ENCODE data around the gene ZBTB17.

ZBTB17 gene

DNA sequence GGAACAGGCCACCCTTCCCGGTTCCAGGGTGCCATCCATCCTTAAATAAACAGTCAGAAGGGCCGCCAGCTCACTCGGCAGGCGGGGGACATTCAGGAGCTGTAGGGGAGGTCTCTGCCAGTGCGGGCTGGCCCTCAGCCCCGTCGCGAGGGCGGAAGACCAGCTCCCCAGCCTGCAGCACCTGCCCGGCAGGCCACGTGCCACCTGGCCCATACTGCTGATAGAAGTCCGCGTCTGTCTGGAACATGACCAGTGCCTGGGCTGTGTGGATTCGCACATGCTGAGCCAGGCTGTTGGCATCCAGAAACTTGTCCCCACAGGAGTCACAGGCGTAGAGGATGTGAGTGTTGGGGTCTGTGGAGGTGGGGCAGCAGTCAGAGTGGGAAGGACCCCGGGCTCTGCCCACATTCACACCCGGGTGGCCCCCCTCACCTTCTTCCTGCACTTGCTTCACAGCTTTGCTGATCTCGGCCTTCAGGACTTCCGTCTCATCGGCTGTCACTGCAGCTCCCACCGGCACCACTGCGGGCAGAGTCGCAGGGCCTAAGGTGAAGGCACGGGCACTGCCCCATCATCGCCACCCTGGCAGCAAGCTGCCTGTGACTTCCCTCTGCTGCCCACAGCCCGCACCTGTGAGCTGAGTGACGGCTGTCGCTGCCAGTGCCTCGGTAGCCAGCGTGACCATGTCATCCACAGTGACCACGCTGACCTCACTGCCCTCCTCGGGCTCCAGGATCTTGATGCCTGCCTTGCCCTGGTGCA is 33.8 kb downstream of the ZBTB17 start:
- Histone ChIP-seq H3K4me3 (replicated peaks; ENCODE audit: insufficient read depth, low read length) (no peak overlapping the region), H3K27me3 (ENCODE audit: insufficient read depth, poor library complexity, severe bottlenecking) (no peaks in the 10 kb centered on the region), H3K27ac (replicated peaks) (no peak overlapping the region)
- no peak for DNase-seq (ENCODE audit: low read depth in 1 of 2, low spot score in 1 of 2)
- TF ChIP-seq SPI1 (IDR thresholded peaks at IDR 0.05; ENCODE audit: borderline replicate concordance, low read depth) (no peak), GABPA (IDR thresholded peaks at IDR 0.05; ENCODE audit: low read depth) (no peak), POLR2AphosphoS5 (IDR thresholded peaks at IDR 0.05; ENCODE audit: low read depth) (no peak)
- TF ChIP-seq, protein P1, sequence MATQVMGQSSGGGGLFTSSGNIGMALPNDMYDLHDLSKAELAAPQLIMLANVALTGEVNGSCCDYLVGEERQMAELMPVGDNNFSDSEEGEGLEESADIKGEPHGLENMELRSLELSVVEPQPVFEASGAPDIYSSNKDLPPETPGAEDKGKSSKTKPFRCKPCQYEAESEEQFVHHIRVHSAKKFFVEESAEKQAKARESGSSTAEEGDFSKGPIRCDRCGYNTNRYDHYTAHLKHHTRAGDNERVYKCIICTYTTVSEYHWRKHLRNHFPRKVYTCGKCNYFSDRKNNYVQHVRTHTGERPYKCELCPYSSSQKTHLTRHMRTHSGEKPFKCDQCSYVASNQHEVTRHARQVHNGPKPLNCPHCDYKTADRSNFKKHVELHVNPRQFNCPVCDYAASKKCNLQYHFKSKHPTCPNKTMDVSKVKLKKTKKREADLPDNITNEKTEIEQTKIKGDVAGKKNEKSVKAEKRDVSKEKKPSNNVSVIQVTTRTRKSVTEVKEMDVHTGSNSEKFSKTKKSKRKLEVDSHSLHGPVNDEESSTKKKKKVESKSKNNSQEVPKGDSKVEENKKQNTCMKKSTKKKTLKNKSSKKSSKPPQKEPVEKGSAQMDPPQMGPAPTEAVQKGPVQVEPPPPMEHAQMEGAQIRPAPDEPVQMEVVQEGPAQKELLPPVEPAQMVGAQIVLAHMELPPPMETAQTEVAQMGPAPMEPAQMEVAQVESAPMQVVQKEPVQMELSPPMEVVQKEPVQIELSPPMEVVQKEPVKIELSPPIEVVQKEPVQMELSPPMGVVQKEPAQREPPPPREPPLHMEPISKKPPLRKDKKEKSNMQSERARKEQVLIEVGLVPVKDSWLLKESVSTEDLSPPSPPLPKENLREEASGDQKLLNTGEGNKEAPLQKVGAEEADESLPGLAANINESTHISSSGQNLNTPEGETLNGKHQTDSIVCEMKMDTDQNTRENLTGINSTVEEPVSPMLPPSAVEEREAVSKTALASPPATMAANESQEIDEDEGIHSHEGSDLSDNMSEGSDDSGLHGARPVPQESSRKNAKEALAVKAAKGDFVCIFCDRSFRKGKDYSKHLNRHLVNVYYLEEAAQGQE (IDR thresholded peaks at IDR 0.05; ENCODE audit: insufficient replicate concordance, low read depth): no peak
- TF ChIP-seq, protein P2, sequence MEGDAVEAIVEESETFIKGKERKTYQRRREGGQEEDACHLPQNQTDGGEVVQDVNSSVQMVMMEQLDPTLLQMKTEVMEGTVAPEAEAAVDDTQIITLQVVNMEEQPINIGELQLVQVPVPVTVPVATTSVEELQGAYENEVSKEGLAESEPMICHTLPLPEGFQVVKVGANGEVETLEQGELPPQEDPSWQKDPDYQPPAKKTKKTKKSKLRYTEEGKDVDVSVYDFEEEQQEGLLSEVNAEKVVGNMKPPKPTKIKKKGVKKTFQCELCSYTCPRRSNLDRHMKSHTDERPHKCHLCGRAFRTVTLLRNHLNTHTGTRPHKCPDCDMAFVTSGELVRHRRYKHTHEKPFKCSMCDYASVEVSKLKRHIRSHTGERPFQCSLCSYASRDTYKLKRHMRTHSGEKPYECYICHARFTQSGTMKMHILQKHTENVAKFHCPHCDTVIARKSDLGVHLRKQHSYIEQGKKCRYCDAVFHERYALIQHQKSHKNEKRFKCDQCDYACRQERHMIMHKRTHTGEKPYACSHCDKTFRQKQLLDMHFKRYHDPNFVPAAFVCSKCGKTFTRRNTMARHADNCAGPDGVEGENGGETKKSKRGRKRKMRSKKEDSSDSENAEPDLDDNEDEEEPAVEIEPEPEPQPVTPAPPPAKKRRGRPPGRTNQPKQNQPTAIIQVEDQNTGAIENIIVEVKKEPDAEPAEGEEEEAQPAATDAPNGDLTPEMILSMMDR (IDR thresholded peaks at IDR 0.05; ENCODE audit: insufficient read depth, low read length): no peak

DNA sequence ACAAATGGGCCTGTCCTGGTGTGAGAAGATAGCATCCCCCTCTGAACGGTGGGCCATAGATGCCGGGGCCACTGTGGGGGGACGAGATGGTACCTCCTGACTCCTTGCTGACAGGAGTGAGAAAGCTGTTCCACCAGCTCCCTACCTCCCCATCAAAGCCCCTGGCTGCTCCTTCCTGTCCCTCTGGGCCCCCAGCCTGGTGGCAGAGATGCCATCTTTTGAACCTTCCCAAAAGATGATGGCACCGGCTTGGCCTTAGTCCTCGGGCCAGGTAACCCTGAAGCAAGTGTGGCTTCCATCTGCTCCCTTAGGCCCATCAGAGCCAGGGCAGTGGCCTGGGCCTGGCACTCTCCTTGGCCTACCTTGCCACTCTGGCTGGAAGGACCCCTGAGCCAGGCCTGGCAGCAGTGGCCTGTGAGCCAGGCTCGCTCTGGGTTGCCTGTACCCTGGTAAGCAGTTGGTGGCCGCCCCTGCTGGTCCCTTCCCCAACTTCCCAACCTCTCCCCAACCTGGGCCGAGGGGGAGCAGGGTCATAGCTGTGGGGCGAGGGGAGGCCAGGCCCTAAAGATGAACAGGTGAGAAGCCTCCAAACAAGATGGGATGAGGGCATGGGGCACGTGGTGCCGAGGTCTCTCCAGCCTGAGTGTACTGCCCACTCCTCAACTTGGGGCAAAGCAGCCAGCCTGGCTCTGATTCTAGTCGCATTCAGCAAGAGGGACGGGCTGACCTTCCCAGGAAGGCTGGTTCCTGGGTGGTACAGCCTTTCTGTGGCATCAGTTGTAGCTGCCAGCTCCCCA is 34.7 kb downstream of the ZBTB17 start:
- no peak for DNase-seq (ENCODE audit: low read depth in 1 of 2, low spot score in 1 of 2)
- Histone ChIP-seq H3K27ac (replicated peaks) (no peak overlapping the region), H3K27me3 (ENCODE audit: insufficient read depth, poor library complexity, severe bottlenecking) (no peaks in the 10 kb centered on the region), H3K4me3 (replicated peaks; ENCODE audit: insufficient read depth, low read length) (no peak overlapping the region)
- TF ChIP-seq, protein P2 (IDR thresholded peaks at IDR 0.05; ENCODE audit: insufficient read depth, low read length): no peak
- TF ChIP-seq, protein P1 (IDR thresholded peaks at IDR 0.05; ENCODE audit: insufficient replicate concordance, low read depth): no peak
- TF ChIP-seq SPI1 (IDR thresholded peaks at IDR 0.05; ENCODE audit: borderline replicate concordance, low read depth) (no peak), GABPA (IDR thresholded peaks at IDR 0.05; ENCODE audit: low read depth) (no peak), POLR2AphosphoS5 (IDR thresholded peaks at IDR 0.05; ENCODE audit: low read depth) (no peak; the same call in 1 of the 2 replicates)

DNA sequence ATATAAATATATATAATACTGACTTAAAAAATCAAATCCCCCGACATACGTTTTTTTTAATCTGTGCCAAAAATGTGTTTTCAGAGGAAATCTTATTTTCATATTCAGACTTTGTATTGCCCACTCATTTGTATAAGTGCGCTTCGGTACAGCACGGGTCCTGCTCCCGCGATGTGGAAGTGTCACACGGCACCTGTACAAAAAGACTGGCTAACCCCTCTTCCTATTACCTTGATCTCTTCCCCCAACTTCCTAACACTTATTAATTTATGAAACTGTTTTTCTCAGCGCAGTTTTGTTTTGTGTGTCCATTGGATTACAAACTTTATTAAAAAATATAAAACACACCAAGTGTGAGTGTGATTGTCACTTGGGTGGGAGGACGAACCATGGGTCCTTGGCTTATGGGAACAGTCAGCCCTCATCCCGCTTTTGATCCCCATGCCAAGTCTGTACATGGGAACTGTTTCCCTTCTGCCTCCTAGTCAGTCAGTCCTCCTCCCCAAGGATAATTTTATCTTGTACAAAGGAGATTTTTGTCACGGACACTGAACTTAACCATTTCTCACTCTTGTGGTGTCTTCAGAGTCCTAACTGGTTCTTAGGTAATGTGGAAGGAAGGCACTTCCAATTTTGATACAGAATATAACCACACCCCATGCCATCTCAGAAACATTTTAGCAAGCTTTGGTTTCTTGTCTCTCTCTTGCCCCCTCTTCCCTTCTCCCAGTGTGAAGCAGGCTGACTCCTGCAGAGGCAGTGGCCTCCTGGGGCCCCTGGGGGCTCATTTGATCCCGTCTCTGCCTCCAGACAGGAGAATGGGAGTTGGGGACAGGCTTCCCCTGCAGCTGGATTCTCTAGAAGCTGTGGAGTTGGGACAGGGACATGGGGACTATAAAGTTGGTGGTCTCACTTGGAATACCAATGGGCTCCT is 35.5 kb downstream of the ZBTB17 start:
- DNase-seq (ENCODE audit: low read depth in 1 of 2, low spot score in 1 of 2): no peak
- Histone ChIP-seq H3K27ac (replicated peaks) (no peak overlapping the region), H3K27me3 (ENCODE audit: insufficient read depth, poor library complexity, severe bottlenecking) (no peaks in the 10 kb centered on the region), H3K4me3 (replicated peaks; ENCODE audit: insufficient read depth, low read length) (no peak overlapping the region)
- no peak for TF ChIP-seq SPI1 (IDR thresholded peaks at IDR 0.05; ENCODE audit: borderline replicate concordance, low read depth)
- TF ChIP-seq POLR2AphosphoS5 (IDR thresholded peaks at IDR 0.05; ENCODE audit: low read depth): no peak; the same call in 1 of the 2 replicates
- TF ChIP-seq, protein P1 (IDR thresholded peaks at IDR 0.05; ENCODE audit: insufficient replicate concordance, low read depth): no peak
- no peak for TF ChIP-seq GABPA (IDR thresholded peaks at IDR 0.05; ENCODE audit: low read depth)
- TF ChIP-seq, protein P2 (IDR thresholded peaks at IDR 0.05; ENCODE audit: insufficient read depth, low read length): no peak
